ENCODE results near the gene NINJ1. TPM values are rescaled to one million over a fixed set of nuclear protein-coding genes. Genes with fewer than 3 reads are reported as not detected.

Gene NINJ1
- total and polyA plus RNA-seq, 2 of the 8 experiments (the other 6 are each of a cell fraction or from before 2014, with no cell fraction given) = 28.2 to 65.6 TPM

- TF ChIP-seq KDM1A (IDR thresholded peaks at IDR 0.05; ENCODE audit: borderline replicate concordance, low read length) (no peak), RBBP5 (IDR thresholded peaks at IDR 0.05; ENCODE audit: borderline replicate concordance, low read depth, low read length) (no peak), CHD2 (IDR thresholded peaks at IDR 0.05; ENCODE audit: low read length) (no peak), SUZ12 (IDR thresholded peaks at IDR 0.05; ENCODE audit: low read length) (no peak), BRCA1 (IDR thresholded peaks at IDR 0.05; ENCODE audit: low read depth, low read length) (no peak), JUN (IDR thresholded peaks at IDR 0.05; ENCODE audit: low read depth, low read length) (no peak), GTF2F1 (IDR thresholded peaks at IDR 0.05; ENCODE audit: borderline replicate concordance, low read depth, low read length) (no peak)
Measured at GRCh38 chr9:93086447-93087224, 47.4 kb downstream of the NINJ1 start (continued).

All from H1 (cell line).